ENCODE measurements around the gene PTPRU.

DNA sequence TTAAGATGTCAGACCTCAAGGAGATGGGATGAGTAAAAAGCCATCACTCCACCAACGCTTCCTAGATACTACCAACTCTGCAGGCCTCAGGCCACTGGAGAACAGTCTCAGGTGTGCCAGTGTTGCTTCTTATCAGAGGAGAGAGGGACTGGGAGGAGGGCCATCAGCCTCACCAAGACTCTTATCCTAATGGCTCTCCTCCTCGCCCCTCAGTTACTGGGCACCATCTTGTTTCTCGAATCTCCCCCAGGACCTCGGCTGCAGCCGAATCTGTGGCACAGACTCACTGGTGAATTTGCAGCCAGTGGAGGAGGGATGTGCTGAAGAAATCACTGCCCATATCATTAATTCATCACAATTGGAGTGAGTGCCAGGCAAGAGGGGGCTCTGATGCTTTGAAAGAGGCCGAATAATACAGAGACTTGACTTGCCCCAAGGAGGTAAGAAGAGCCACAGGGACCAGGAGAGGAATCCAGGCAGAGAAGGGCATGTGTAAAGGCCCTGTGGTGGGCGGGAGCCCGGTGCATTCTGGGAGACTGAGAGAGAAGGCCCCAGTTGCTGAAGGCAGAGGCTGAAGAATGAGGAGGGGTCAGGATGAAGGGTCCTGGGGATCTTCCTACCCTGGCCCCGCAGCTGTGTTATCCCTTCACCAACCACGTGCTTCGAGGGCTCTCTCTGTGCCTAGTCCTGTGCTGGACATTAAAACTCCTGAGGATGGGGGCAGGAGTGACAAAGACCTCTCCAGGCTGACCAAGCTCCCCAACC is 129.8 kb downstream of the PTPRU start:
- TF ChIP-seq YY1 (IDR thresholded peaks at IDR 0.05; ENCODE audit: insufficient read depth, insufficient read length), result no peak
- no peak for TF ChIP-seq ZNF274 (IDR thresholded peaks at IDR 0.05; ENCODE audit: low read depth, low read length)
